PC-3 (cell line): ENCODE results near the gene RETSAT. TPM values are rescaled to one million over a fixed set of nuclear protein-coding genes. Genes with fewer than 3 reads are reported as not detected.
"Not testable (repeated sequence)": the region's sequence is repeated elsewhere in the genome, so short reads cannot be mapped to it uniquely, and the experiment has no call there.

Experiments
- ATAC-seq: fragments of 200-7000 bp; cut with Tn5 transposase; 2 replicates; pipeline ENCODE4 v1.9.1; 2020; ENCODE audit warnings: mild to moderate bottlenecking, moderate library complexity
- BruUV-seq: library from RNA; stranded (reverse); fragments of 400-500 nt; replicated peaks from 2 replicates; lab custom pipeline; 2021; lab: Mats Ljungman, UMichigan
- CTCF ChIA-PET: fragments of 300-600 bp; sonication (Branson Sonifier 250); formaldehyde crosslinking; loops from one replicate; lab custom pipeline; 2022; ENCODE audit warnings: antibody characterized with exemption; lab: Charles Lee
- POLR2A ChIA-PET: fragments of 300-600 bp; sonication (Branson Sonifier 250); formaldehyde crosslinking; loops from one replicate; lab custom pipeline; 2022; ENCODE audit warnings: antibody characterized with exemption; ENCODE audit not compliant: unreplicated experiment; lab: Charles Lee
- DNase-seq: peaks from one replicate; pipeline ENCODE4 v3.0.0-alpha.2; 2015
- H2AFZ ChIP-seq: fragments of 300-600 bp; sonication (generic); 2 replicates; pipeline ENCODE4 v1.6.0; 2016; ENCODE audit warnings: antibody characterized with exemption, low read length
- H3F3A ChIP-seq: fragments of 300-600 bp; sonication (generic); one replicate; pipeline ENCODE4 v1.6.0; 2017; ENCODE audit warnings: antibody characterized with exemption, low read length, control low read depth, mild to moderate bottlenecking; ENCODE audit not compliant: unreplicated experiment
- H3K27ac ChIP-seq: fragments of 300-600 bp; sonication (generic); 2 replicates; pipeline ENCODE4 v1.5.1; 2016; ENCODE audit warnings: mild to moderate bottlenecking, low read length
- H3K27me3 ChIP-seq: fragments of 300-600 bp; sonication (generic); 2 replicates; pipeline ENCODE4 v1.6.1; 2016; ENCODE audit warnings: low read length, mixed read lengths
- H3K36me3 ChIP-seq: fragments of 300-600 bp; sonication (generic); 2 replicates; pipeline ENCODE4 v1.6.1; 2016; ENCODE audit warnings: low read depth, mixed run types, low read length, mixed read lengths
- H3K4me1 ChIP-seq: fragments of 300-600 bp; sonication (generic); 2 replicates; pipeline ENCODE4 v1.5.1; 2016; ENCODE audit warnings: low read length; ENCODE audit not compliant: insufficient read depth
- H3K4me2 ChIP-seq: fragments of 300-600 bp; sonication (generic); 2 replicates; pipeline ENCODE4 v1.6.0; 2016; ENCODE audit warnings: low read length
- H3K4me3 ChIP-seq: fragments of 300-600 bp; sonication (generic); 2 replicates; pipeline ENCODE4 v1.5.1; 2016; ENCODE audit warnings: mild to moderate bottlenecking, low read length, mixed read lengths
- H3K79me2 ChIP-seq: fragments of 300-600 bp; sonication (generic); 2 replicates; pipeline ENCODE4 v1.6.1; 2017; ENCODE audit warnings: low read length, mixed read lengths
- H3K9ac ChIP-seq: fragments of 300-600 bp; sonication (generic); 2 replicates; pipeline ENCODE4 v1.6.0; 2016; ENCODE audit warnings: mild to moderate bottlenecking, low read length
- H3K9me2 ChIP-seq: fragments of 300-600 bp; sonication (generic); replicated peaks from 2 replicates; pipeline ENCODE4 v1.6.1; 2016; ENCODE audit warnings: mixed run types, low read length, mixed read lengths
- H3K9me3 ChIP-seq: fragments of 300-600 bp; sonication (generic); 2 replicates; pipeline ENCODE4 v1.6.1; 2016; ENCODE audit warnings: low read length, mixed read lengths
- H4K20me1 ChIP-seq: fragments of 300-600 bp; sonication (generic); 2 replicates; pipeline ENCODE4 v1.6.1; 2016; ENCODE audit warnings: low read length, mixed read lengths
- CTCF ChIP-seq: fragments of 300-600 bp; sonication (generic); conservative IDR thresholded peaks from 2 replicates; pipeline ENCODE4 v1.5.1; 2017; ENCODE audit warnings: antibody characterized with exemption, low read depth, mild to moderate bottlenecking, low read length
- EZH2 ChIP-seq: fragments of 300-600 bp; sonication (generic); IDR thresholded peaks from one replicate; pipeline ENCODE4 v1.6.1; 2017; ENCODE audit warnings: antibody characterized with exemption, mild to moderate bottlenecking, low read length; ENCODE audit not compliant: unreplicated experiment
- EZH2phosphoT487 ChIP-seq: fragments of 300-600 bp; sonication (generic); IDR thresholded peaks from 2 replicates; pipeline ENCODE4 v1.6.1; 2018; ENCODE audit warnings: mild to moderate bottlenecking, antibody characterized with exemption, low read length, borderline replicate concordance
- intact Hi-C: fragments of 100-400 bp; cut with micrococcal nuclease; formaldehyde crosslinking; loops from 2 replicates; pipeline ENCODE4 v1.9.0; 2023
- total RNA-seq: library from RNA; depleted of rRNA; stranded (reverse); fragments of >200 nt; gene quantifications from 2 replicates; pipeline ENCODE4 v1.2.3, GENCODE V29; 2014

The RETSAT gene
- total RNA-seq, 1 experiment from 2014 or later: 39.1 TPM

GRCh38 chr2:85383850-85384249 lies 29.5 kb upstream of the RETSAT start:
- Histone ChIP-seq H3F3A (no peaks in the 10 kb centered on the region), H3K27ac (no peak overlapping the region), H3K4me3 (no peak overlapping the region), H3K9ac (no peak overlapping the region), H4K20me1 (no peaks in the 10 kb centered on the region), H3K4me1 (no peaks in the 10 kb centered on the region), H3K36me3 (peaks cover 13% of the 10 kb centered on the region), H3K27me3 (no peaks in the 10 kb centered on the region), H3K79me2 (no peaks in the 10 kb centered on the region), H3K4me2 (no peak overlapping the region), H3K9me2 (no peaks in the 10 kb centered on the region), H2AFZ (no peak overlapping the region), H3K9me3 (no peaks in the 10 kb centered on the region)
- no peak for ATAC-seq
- ChIA-PET CTCF (no interaction called here), POLR2A (no interaction called here)
- TF ChIP-seq CTCF (no peak), EZH2 (no peak), EZH2phosphoT487 (no peak)
- intact Hi-C loops: no loop called here
- BruUV-seq: no TSS peak
- DNase-seq: no peak

GRCh38 chr2:85383151-85383550 lies 28.8 kb upstream of the RETSAT start:
- H3K27ac ChIP-seq, CTCF ChIA-PET, H4K20me1 ChIP-seq, DNase-seq, H3K4me1 ChIP-seq, H3K9ac ChIP-seq, H3K79me2 ChIP-seq, H3F3A ChIP-seq, H3K4me3 ChIP-seq, intact Hi-C loops, H3K9me3 ChIP-seq, H3K9me2 ChIP-seq, H3K4me2 ChIP-seq, ATAC-seq, POLR2A ChIA-PET, H3K27me3 ChIP-seq, H2AFZ ChIP-seq, BruUV-seq: not testable (repeated sequence)
- H3K36me3 ChIP-seq: peaks cover 10% of the 10 kb centered on the region

- POLR2A ChIA-PET: no interaction called here
- TF ChIP-seq EZH2phosphoT487 (no peak), CTCF (no peak), EZH2 (no peak)
Observed at GRCh38 chr2:85380048-85380447, 25.7 kb upstream of the RETSAT start.

More at GRCh38 chr2:85380048-85380447, 25.7 kb upstream of the RETSAT start:
- Histone ChIP-seq H3K9me3 (no peaks in the 10 kb centered on the region), H3K9ac (no peak overlapping the region), H3K4me1 (peaks cover 3% of the 10 kb centered on the region; the same call in 1 of the 2 replicates), H3K4me2 (no peak overlapping the region), H3K4me3 (no peak overlapping the region), H3K9me2 (no peaks in the 10 kb centered on the region), H2AFZ (no peak overlapping the region), H3K27me3 (no peaks in the 10 kb centered on the region), H3F3A (no peaks in the 10 kb centered on the region), H3K36me3 (peaks cover 7% of the 10 kb centered on the region; the same call in 1 of the 2 replicates), H4K20me1 (no peaks in the 10 kb centered on the region), H3K27ac (no peak overlapping the region), H3K79me2 (no peaks in the 10 kb centered on the region)
- BruUV-seq: no TSS peak
- intact Hi-C loops: no loop called here
- no peak for ATAC-seq
- DNase-seq: no peak
- CTCF ChIA-PET: no interaction called here
